GM21717 (cell line): ENCODE measurements around the gene NOTCH2.
"Not testable (repeated sequence)": the region's sequence is repeated elsewhere in the genome, so short reads cannot be mapped to it uniquely, and the experiment has no call there.

ENCODE experiments used
- ATAC-seq: cut with Tn5 transposase; IDR thresholded peaks from one replicate; pipeline ENCODE4 v1.9.1; 2021; ENCODE audit warnings: mild to moderate bottlenecking, moderate library complexity; ENCODE audit not compliant: unreplicated experiment

The NOTCH2 gene

GRCh38 chr1:120069067-120069919 lies at the start of gene NOTCH2:
Gene NOTCH2, minus strand, starts transcription at chr1:120069662. Its CDS starts 256 bp downstream, at chr1:120069406.
- ATAC-seq = not testable (repeated sequence)

- peak; percentile 58 for ATAC-seq
These were observed 48.1 kb upstream of the NOTCH2 start for GRCh38 chr1:120117371-120118177.

- not testable (repeated sequence) for ATAC-seq
These were observed 46.6 kb upstream of the NOTCH2 start for GRCh38 chr1:120116094-120116493.

GRCh38 chr1:120113134-120113533 lies 43.7 kb upstream of the NOTCH2 start:
- not testable (repeated sequence) for ATAC-seq

- ATAC-seq = not testable (repeated sequence)
These were observed 42.8 kb upstream of the NOTCH2 start for GRCh38 chr1:120112212-120112611.

GRCh38 chr1:120111771-120112170 lies 42.3 kb upstream of the NOTCH2 start:
- not testable (repeated sequence) for ATAC-seq

GRCh38 chr1:120111008-120111407 lies 41.5 kb upstream of the NOTCH2 start:
- not testable (repeated sequence) for ATAC-seq

- not testable (repeated sequence) for ATAC-seq
These were observed 40.2 kb upstream of the NOTCH2 start for GRCh38 chr1:120109656-120110055.

GRCh38 chr1:120109180-120109579 lies 39.7 kb upstream of the NOTCH2 start:
- not testable (repeated sequence) for ATAC-seq

GRCh38 chr1:120105288-120105687 lies 35.8 kb upstream of the NOTCH2 start:
- not testable (repeated sequence) for ATAC-seq

- ATAC-seq = not testable (repeated sequence)
These were observed 34.3 kb upstream of the NOTCH2 start for GRCh38 chr1:120103768-120104167.

GRCh38 chr1:120101593-120101992 lies 32.1 kb upstream of the NOTCH2 start:
- ATAC-seq = not testable (repeated sequence)

- ATAC-seq = not testable (repeated sequence)
These were observed 31.1 kb upstream of the NOTCH2 start for GRCh38 chr1:120100590-120100989.

GRCh38 chr1:120098986-120099759 lies 29.7 kb upstream of the NOTCH2 start:
- ATAC-seq = not testable (repeated sequence)

GRCh38 chr1:120096981-120097545 lies 27.6 kb upstream of the NOTCH2 start:
- ATAC-seq = not testable (repeated sequence)

- not testable (repeated sequence) for ATAC-seq
These were observed 24.2 kb upstream of the NOTCH2 start for GRCh38 chr1:120093548-120094181.

GRCh38 chr1:120092232-120093218 lies 23.1 kb upstream of the NOTCH2 start:
- not testable (repeated sequence) for ATAC-seq

- ATAC-seq = not testable (repeated sequence)
These were observed 21.4 kb upstream of the NOTCH2 start for GRCh38 chr1:120090830-120091229.

- not testable (repeated sequence) for ATAC-seq
These were observed 18.5 kb upstream of the NOTCH2 start for GRCh38 chr1:120087959-120088358.
